Activated gamma-delta T cell treated with anti-CD3 and anti-CD28 coated beads, Interleukin-2, amount 50 U/mL, for 16 hours (primary cell): ENCODE measurements around the gene PML.
A peak's percentile ranks its signal among the peaks of the same experiment; 100 is the strongest.

Experiments used
- DNase-seq: peaks from one replicate; pipeline ENCODE4 v3.0.0-alpha.2; 2020; ENCODE audit warnings: low read depth

The PML gene

GRCh38 chr15:73994413-73994883 is at the start of gene PML:
TSS of gene PML (plus strand) at chr15:73994716. CDS start at chr15:73994813, 97 bp downstream.
- DNase-seq: peak; percentile 90

DNA sequence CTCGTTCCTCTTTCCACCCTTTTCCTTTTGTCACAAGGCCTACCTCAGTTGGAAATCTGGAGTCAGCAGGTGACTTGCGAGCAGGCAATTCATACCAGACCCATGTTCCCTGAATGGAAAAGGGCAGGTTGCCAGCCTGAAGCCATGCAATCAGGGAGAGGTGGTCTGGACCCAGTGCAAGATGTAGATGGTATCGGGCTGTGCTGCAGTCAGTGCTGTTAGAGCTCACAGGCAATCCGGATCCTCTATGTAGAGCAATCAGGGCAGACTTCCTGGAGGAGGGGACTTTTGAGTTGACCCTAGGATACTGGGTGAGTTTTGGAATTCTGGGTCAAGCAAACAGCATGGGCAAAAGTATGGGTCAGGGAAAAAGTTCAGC is 49.4 kb upstream of the PML start:
- DNase-seq: no peak

GRCh38 chr15:73946046-73946721 is 48.3 kb upstream of the PML start:
- no peak for DNase-seq

GRCh38 chr15:73946795-73947370 is 47.6 kb upstream of the PML start:
- no peak for DNase-seq

DNA sequence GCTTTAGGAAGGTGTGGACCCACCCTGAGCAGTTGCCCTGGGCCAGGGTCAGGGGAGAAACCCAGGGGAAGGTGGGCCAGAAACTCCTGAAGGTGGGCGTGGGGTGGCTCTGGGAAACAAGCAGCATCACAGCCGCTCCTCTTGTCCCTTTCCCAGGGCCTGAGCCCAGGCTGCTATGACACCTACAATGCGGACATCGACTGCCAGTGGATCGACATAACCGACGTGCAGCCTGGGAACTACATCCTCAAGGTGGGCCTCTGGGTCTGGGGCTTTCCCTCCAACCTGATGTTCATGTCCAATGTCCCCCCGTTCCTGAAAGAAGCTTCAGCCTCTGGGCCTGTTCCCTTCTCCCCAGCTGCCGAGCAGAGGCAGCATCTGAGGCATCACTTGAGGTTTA is 46.9 kb upstream of the PML start:
- DNase-seq: no peak

DNA sequence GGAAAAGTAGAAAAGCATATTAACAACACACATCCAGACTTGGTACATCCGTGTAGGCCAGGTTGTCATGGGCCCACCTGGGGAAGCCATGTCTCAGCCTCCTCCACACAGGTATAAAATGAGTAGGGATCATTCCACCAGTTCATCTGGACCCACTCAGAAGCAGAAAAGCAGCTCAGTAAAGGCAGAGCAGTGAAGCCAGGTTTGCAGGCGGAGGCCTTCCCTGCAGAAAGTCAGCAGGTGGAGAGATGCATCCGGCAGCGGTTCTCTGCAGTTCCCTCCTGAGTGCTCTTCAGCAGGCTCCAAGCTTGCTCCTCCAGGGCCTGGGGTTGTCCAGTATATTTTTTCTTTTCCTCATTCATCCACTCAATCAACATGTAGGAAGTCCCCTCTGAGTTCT is 46.1 kb upstream of the PML start:
- DNase-seq: no peak

DNA sequence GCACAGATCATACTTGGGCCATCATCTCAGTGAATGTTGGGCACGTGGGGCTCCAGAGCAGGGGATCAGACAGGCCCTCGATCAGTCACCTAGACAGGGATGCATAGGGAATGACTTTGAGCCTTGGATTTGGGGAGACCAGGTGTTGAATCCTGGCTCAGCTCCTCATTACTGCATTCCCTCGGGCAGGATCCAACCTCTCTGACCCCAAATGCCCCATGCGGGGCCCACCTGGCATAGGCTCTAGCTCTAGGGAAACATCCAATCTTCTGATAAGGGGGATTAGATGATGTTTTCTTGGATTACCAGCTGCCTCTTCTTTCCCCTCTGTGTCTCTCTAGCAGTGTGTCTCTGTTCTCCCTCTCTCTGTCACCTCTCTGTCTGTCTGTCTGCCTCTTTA is 45.5 kb upstream of the PML start:
- DNase-seq: no peak

DNA sequence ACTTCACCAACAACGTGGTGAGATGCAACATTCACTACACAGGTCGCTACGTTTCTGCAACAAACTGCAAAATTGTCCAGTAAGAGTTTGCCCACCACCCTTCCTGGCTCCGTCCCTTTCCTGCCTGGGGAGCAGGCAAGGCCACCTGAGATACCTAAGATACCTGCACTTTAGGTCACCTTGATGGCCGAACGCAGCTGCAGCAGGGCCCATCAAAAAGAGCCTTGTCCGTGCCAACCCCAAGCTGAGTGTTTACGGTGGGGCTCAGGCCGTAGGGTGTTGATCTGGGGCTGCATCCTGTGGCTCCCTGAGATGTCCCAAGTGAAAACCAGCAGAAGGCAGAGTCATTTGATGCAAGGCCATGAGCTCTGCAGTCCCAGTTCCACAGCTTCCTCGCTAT is 45.0 kb upstream of the PML start:
- DNase-seq: no peak

DNA sequence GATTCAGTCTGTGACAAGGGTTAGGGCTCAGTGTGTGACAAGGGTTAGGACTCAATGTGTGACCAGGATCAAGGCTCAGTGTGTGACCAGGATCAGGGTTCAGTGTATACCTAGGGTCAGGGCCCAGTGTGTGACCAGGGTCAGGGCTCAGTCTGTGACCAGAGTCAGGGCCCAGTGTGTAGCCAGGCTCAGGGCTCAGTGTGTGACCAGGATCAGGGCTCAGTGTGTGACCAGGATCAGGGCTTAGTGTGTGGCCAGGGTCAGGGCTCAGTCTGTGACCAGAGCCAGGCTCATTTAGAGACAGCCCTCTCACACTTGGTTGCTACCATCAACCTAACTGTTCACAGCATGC is 44.1 kb upstream of the PML start:
- DNase-seq: no peak

DNA sequence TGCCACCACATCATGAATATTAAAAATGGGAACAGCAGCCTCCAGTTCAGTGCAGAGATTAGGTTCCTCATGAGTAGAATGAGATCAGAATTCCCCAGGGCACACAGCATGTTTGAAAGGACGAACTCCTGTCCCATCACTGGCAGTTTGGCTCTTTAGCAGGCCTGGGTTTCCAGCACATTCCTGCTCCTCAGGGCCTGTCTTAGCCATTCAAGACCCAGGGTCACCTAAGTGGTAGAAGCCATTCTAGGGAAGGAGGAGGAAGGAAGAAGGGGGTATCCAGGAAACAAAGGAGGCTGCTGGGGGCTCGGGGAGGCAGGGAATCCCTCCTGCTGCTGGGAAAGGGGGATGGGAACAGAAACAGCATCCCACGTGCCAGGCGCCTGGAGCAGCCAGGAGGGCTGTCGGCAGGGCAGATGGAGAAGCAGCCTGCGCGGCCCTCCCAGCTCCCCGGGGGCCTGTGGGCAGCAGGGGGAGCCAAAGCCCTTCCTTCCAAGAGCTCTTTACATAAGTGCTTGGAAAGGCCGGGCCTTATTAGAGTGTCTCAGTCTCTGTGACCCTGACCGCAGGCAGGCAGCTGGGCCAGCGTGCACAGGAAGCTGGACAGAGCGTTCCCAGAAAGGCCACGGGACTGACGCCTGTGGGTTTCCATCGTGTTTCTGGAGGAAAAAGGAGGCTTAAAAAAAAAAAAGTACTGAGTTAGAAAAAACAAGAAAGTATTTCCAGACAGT is 43.5 kb upstream of the PML start:
- peak; percentile 63 for DNase-seq

GRCh38 chr15:73951601-73952000 is 42.9 kb upstream of the PML start:
- no peak for DNase-seq

DNA sequence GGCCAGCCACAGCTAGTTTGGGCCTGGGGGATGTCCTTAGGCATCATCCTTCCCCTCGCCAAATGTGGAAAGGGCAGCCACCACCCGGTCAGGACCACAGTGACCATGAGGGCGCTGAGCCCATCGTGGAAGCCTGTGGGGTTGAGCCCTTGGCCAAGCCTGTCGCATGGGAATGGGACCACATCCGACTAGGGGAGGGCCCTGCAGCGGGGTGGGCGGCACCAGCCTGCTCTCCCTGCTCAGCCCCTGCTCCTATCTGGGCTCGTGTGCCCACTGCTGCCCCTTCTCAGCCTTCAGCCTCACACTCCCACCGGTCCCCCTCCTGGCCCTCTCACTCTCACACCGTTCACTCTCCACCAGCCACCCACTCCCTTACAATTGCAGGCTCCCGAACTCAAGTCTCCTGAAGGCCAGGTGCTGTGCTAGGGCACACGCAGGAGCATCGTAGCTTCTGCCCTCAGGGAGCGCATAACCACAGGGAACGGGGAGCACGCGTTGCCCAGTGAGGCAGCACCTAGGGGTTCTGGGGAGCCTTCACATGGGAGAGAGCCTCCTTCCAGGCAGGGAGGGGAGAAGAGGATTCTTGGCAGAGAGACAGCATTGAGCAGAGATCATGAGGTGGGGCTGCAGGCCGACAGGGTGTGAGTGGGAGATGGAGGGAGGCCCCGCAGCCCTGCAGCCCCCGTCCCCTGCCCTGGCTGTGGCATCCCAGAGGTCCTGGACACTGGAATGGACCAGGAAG is 42.2 kb upstream of the PML start:
- DNase-seq: no peak

- DNase-seq: no peak
These were observed 41.4 kb upstream of the PML start for GRCh38 chr15:73952913-73953750.

DNA sequence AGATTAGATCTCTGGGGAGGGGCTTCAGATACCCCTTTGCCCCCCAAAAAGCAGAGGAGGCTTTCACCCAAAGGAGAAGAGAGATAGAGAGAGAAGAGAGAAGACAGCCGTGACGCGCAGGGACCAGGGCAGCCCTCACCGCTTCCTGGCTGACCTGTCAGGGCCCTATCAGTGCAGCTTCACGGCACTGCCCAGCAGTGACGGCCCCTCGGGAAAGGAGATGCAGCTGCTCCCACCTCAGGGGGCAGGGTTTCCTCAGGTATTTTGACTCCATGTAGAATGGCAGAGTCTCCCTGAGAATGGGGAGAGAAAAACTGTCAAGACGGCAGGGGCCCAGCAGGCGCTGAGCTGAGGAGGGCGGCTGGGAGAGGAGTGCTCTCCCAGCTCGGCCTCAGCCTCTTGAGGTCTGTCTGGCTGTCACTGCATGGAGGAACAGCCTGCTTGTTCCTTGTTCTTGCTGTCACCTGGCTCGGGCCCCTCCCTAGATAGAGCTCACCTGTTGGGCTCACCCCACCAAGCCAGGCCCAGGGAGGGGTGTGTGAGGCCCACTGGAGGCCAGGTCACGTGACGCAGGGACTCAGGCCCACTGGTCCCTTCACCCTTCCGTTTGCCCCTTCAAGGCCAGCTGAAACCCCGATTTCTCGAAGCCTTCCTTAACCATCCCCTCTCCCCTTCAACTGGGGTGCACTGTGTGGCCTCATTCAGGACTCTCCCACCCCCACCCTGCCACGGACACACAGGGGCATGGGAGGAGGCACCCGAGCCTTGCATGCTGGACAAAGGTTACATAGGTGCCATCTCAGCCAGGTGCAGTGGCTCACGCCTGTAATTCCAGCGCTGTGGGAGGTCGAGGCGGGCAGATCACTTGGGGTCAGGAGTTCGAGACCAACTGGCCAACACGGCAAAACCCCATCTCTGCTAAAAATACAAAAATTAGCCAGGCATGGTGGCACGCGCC is 40.0 kb upstream of the PML start:
- no peak for DNase-seq

- DNase-seq: no peak
These were observed 39.2 kb upstream of the PML start for GRCh38 chr15:73955326-73955725.

DNA sequence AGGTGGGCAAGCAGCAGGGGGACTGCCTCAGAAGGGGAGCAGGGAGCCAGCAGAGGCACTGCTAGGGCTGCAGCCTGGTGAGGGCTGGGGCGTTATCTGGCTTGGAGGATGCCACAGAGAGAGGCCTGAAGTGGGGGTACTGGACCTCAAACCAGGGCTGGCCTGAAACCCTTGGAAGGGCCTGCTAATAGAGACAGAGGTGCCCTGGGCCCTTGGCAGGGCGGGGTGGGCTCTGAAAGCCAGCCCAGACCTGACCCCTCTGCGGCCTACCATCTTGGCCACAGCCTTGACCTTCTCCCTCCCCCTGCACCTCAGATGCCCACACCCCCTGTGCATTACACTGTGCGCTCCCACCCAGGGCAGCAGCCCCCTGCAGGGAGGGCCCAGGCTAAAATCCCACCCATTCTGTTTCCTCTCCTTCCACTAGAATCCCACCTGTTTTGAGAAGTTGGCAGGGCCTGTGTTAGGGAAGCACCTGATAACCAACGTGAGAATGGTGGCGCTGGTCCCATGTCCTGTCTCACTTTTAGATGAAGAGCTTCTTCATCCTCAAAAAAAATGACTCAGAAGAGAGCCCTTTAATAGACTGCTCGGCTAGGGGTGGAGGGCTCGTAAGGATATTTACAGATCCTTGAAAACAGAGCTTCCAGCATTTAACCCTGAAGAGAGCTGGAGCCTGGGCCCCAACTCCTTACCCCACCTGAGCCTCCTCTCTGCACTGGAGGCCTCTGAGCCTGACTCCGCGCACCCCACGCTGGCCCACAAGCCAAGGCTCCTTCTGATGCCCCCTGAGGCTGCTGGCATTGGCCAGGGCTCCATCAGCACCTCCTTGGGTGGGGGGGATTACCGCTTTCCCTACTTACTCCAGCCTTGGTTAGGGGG is 38.4 kb upstream of the PML start:
- DNase-seq: no peak

- no peak for DNase-seq
These were observed 37.8 kb upstream of the PML start for GRCh38 chr15:73956743-73957135.

DNA sequence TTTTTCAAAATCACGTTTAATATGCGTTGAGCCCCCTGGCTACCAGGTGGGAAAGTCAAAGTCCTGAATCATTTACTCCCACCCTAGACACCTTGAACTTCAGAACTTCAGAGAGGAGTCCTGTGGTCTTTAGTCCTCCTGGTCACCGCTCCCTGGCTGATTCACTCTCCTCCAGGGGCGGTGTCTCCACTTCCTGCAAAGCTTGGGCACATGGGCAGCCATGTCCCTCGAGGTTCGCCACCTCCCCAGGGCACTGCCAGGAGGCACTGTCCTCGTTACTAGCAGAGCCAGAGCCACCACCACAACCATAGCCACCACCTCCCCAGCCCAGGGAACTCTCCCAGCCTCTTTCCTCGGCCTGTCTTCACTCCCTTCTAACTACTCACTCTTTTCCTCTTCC is 37.2 kb upstream of the PML start:
- no peak for DNase-seq

DNA sequence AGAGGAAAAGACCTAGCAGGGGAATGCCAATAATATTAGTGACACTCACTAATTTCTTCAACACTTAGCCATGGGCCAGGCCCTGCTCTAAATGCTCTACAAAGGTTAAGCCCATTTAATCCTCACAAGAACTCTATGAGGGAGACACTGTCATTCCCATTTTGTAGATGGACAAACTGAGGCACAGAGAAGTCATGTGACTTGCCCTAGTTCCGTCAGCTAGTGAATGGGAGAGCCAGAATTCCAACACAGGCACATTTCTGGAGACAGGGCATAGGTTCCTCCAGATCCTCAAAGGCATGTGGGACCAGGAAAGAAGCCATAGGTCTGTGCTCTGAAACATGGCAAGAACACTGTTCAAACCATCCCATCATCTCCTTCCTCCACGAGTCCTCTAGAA is 36.7 kb upstream of the PML start:
- no peak for DNase-seq
